Measurements from ENCODE around the gene AOAH. TPM values are rescaled to one million over a fixed set of nuclear protein-coding genes. Genes with fewer than 3 reads are reported as not detected.

Gene AOAH
- total RNA-seq, 6 experiments from 2014 or later: not detected

GRCh38 chr7:36527549-36527913 lies 196.8 kb downstream of the AOAH start:
- no peak overlapping the region for H3K4me3 Mint-ChIP-seq
- TF ChIP-seq CTCF (IDR thresholded peaks at IDR 0.05): no peak
- H3K9me3 Mint-ChIP-seq: no peaks in the 10 kb centered on the region
- no peaks in the 10 kb centered on the region; the same call in 1 of the 2 replicates for H3K27me3 Mint-ChIP-seq (ENCODE audit: insufficient read depth)
- DNase-seq: no peak
- H3K4me1 Mint-ChIP-seq (ENCODE audit: low read depth): peaks cover 26% of the 10 kb centered on the region
- H3K36me3 Mint-ChIP-seq (ENCODE audit: low read depth): no peaks in the 10 kb centered on the region
- H3K27ac Mint-ChIP-seq: no peak overlapping the region

- no peaks in the 10 kb centered on the region for H3K9me3 Mint-ChIP-seq
- no peaks in the 10 kb centered on the region for H3K36me3 Mint-ChIP-seq (ENCODE audit: low read depth)
- H3K4me1 Mint-ChIP-seq (ENCODE audit: low read depth): peaks cover 26% of the 10 kb centered on the region
- DNase-seq: peak; percentile 49
- H3K27ac Mint-ChIP-seq: peak overlapping the region; percentile 59; the same call in 1 of the 2 replicates
- H3K27me3 Mint-ChIP-seq (ENCODE audit: insufficient read depth): no peaks in the 10 kb centered on the region; the same call in 1 of the 2 replicates
- H3K4me3 Mint-ChIP-seq: no peak overlapping the region
- TF ChIP-seq CTCF (IDR thresholded peaks at IDR 0.05): no peak
Observed at GRCh38 chr7:36526863-36527548, 197.3 kb downstream of the AOAH start.

GRCh38 chr7:36523371-36524101 lies 200.8 kb downstream of the AOAH start:
- H3K4me3 Mint-ChIP-seq: no peak overlapping the region
- TF ChIP-seq CTCF (IDR thresholded peaks at IDR 0.05): no peak
- H3K27me3 Mint-ChIP-seq (ENCODE audit: insufficient read depth): no peaks in the 10 kb centered on the region; the same call in none of the 2 replicates
- no peak overlapping the region for H3K27ac Mint-ChIP-seq
- H3K4me1 Mint-ChIP-seq (ENCODE audit: low read depth): peaks cover 26% of the 10 kb centered on the region
- DNase-seq: no peak
- no peaks in the 10 kb centered on the region for H3K9me3 Mint-ChIP-seq
- H3K36me3 Mint-ChIP-seq (ENCODE audit: low read depth): no peaks in the 10 kb centered on the region

- Mint-ChIP-seq H3K4me1 (ENCODE audit: low read depth) (peaks cover 19% of the 10 kb centered on the region), H3K36me3 (ENCODE audit: low read depth) (no peaks in the 10 kb centered on the region), H3K27me3 (ENCODE audit: insufficient read depth) (no peaks in the 10 kb centered on the region; the same call in none of the 2 replicates), H3K27ac (no peak overlapping the region), H3K4me3 (no peak overlapping the region), H3K9me3 (no peaks in the 10 kb centered on the region)
- no peak for TF ChIP-seq CTCF (IDR thresholded peaks at IDR 0.05)
- DNase-seq: no peak
Observed at GRCh38 chr7:36522453-36523007, 201.8 kb downstream of the AOAH start.

GRCh38 chr7:36521911-36522310 lies 202.4 kb downstream of the AOAH start:
- Mint-ChIP-seq H3K27me3 (ENCODE audit: insufficient read depth) (no peaks in the 10 kb centered on the region; the same call in none of the 2 replicates), H3K36me3 (ENCODE audit: low read depth) (no peaks in the 10 kb centered on the region), H3K9me3 (no peaks in the 10 kb centered on the region), H3K4me1 (ENCODE audit: low read depth) (peaks cover 13% of the 10 kb centered on the region), H3K27ac (no peak overlapping the region), H3K4me3 (no peak overlapping the region)
- TF ChIP-seq CTCF (IDR thresholded peaks at IDR 0.05): no peak
- no peak for DNase-seq

All from HFFc6 (cell line).